Measurements from ENCODE around the gene LYPD6.
"Not testable (repeated sequence)": the region's sequence is repeated elsewhere in the genome, so short reads cannot be mapped to it uniquely, and the experiment has no call there.

LYPD6 gene

DNA sequence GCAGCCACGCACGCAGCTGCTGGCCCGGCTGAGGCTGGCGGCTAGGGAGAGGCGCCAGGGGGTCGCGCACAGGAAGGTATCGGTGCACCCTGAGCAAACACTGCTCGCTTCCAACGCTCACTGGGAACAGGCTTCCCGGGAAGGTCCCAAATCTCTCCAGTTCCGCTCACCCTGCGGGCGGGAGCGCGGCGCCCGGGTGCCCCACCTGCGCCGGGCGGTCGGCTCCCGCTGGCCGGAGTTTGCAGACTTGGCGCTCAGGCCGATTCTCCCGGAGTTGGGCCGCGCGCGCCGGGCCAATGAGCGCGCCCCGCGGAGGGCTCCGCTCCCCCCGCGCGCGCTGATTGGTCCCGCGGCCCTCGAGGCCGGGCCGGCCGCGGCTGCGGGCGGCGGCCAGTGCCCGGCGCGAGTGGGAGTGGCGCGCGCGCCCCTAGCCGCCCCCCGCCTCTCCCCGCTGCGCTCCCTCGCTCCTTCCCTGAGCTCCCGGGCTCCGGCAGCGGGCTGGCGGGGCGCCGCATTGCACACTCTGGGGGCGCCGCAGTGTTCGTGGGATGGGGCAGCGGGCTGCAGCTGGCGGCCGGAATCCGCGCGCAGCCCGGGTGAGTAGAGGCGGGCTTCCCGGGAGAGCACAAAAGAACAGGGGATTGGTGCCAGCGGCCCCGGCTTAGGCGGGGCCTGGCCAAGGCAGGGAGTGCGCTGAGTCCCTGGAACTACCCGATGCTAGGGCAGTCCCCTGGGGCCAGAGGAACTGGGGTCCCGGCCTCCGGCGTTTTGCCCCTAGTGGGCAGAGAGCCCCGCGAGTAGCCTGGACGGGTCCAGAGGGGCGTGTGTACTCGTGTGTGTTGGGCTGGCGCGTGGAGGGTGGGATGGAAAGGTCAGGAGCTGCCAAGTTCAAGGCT lies at the start of gene LYPD6:
Gene LYPD6 (plus strand): TSS at position 461 of the 896 bp plus-strand sequence. CDS start 107,122 bp downstream, outside the sequence.
- DNase-seq (ENCODE audit: low read depth in 2 of 2): no peak

DNA sequence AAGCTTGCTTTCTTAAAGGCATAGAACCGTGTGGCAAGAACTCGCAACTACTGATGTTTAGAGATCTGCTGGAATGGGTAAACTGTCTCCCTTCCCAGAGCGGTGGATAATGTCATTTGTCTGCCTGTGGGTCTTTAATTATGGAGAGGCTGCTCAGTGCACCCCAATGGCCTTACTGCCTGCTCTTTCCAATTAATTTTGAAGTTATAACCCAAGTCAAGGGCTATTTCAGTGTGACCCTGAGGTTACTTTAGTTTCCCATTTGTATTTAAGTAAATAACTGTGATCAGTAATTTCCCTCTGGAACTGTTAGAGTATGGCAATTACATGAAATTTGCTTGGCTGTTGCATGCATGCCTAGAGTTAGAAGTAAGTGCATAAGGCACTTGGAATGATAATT lies 48.9 kb upstream of the LYPD6 start:
- DNase-seq (ENCODE audit: low read depth in 2 of 2): no peak

DNA sequence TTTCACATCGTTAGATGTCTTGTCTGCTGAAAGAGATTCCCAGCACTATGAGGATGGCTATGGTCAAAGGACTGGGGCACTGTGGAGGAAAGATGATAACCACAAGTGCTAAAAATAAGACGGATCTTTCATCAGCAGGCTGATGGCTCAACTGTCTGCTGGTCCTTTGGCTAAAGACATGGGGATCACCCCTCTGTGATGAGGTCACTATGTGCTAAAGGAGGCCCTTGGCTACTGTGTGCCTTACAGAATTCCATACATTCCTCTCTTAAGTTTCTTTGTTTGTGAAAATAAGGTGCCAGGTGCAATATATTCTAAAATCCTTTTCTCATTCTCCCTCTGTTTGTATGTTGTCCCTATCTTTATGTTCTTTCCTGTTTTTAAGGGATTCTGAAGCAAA lies 39.7 kb upstream of the LYPD6 start:
- DNase-seq (ENCODE audit: low read depth in 2 of 2): no peak

- DNase-seq (ENCODE audit: low read depth in 2 of 2): no peak
Measured at GRCh38 chr2:149291881-149292280, 38.5 kb upstream of the LYPD6 start.

GRCh38 chr2:149296031-149296430 lies 34.4 kb upstream of the LYPD6 start:
- DNase-seq (ENCODE audit: low read depth in 2 of 2): no peak

- DNase-seq (ENCODE audit: low read depth in 2 of 2): no peak
Measured at GRCh38 chr2:149307014-149307413, 23.4 kb upstream of the LYPD6 start.

DNA sequence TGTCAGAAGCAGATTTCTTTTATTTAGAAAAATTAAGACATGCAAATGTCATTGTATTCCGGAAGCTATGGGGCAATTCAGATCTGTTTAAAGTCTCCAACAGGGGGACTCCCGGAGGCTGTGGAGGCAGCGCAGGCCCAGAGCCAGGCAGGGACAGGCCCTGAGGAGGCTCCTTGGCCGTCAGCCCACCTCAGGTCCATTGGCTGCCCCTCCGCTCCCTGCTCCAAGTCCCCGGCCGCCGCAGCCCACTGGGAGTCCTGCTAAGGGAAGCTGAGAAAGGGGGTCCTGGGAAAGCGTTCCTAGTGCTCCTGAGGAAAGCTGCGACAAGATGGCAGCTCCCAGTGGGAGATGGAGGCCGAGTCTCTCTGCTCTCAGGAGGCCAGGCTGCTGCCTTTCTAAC lies 20.0 kb upstream of the LYPD6 start:
- DNase-seq (ENCODE audit: low read depth in 2 of 2): no peak

DNA sequence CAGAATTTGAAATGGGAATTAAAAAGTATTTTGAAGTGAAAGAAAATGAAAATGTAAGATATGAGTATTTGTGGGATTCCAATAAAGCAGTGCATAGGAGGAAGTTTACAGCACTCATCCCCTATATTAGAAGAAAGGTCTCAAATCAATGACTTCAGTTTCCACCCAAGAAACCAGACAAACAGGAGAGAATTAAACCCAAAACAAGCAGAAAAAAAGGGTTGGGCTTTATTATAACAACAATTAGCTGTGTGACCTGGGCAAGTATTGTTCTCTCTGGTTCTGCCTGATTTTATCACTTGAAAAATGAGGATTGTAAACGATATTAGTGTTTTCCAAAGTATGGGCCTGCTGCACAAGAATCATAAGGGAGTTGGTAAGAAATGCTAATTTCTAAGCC lies 18.3 kb upstream of the LYPD6 start:
- no peak for DNase-seq (ENCODE audit: low read depth in 2 of 2)

GRCh38 chr2:149313512-149313972 lies 16.8 kb upstream of the LYPD6 start:
- DNase-seq (ENCODE audit: low read depth in 2 of 2): no peak

DNA sequence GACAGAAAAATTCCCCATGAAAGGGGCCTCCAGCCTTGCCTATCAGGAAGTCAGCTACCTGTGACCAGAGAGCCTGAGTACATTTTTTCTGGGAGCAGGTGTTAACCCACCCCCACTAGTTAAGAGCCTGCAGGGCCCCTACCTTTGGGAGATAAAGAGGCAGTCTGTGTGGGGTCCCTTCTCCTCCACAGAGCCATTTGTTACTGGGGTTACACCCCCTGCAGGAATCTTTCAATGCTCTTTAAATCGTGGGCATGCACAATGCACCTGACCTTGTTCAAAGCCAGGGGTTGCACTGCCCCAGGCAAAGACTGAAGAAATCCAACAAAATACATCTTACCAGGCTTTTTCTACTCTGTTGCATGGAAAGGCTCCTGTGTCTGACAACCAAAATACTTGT lies 15.7 kb upstream of the LYPD6 start:
- DNase-seq (ENCODE audit: low read depth in 2 of 2): no peak

DNA sequence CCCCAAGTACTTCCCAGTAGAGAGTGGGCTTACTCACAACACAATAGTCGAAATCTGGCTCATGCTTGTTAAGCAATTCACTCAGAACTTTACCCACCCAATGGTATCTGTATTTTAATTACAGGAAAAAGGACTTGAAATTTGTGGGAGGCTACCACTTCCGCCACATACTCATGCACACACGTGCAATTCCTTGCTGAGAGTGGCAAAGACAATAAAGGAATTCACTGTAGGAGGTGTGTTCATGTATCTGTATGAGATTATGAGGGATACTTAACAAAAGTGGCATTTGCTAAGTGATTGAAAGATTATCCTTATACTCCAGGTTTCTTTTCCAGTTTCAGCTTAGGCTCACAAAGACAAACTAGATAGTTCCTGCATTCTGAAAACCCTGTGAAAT lies 14.9 kb upstream of the LYPD6 start:
- DNase-seq (ENCODE audit: low read depth in 2 of 2): no peak

- not testable (repeated sequence) for DNase-seq (ENCODE audit: low read depth in 2 of 2)
Measured at GRCh38 chr2:149318566-149318965, 11.8 kb upstream of the LYPD6 start.

GRCh38 chr2:149320362-149320761 lies 10.0 kb upstream of the LYPD6 start:
- DNase-seq (ENCODE audit: low read depth in 2 of 2): no peak

DNA sequence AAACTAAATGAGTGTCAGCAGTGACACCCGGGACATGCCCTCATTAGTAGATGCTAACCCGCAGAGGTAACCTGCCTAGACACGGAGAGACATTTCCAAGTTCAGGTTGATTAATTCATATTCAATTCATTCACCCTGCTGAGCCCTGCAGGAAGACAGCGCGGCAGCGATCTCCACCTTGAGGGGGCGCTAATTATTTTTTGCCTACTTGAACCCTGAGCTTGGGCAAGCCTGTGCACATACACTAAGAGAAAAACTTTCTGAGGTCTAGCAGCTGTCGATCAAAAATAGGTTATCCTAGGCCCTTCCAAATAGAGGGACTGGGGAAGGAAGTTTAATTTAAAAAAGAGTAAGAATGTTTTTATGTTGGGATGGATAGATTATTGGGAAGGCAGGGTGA lies 1.3 kb upstream of the LYPD6 start:
- no peak for DNase-seq (ENCODE audit: low read depth in 2 of 2)

GRCh38 chr2:149329489-149330126 lies 779 bp upstream of the LYPD6 start:
- DNase-seq (ENCODE audit: low read depth in 2 of 2): no peak

DNA sequence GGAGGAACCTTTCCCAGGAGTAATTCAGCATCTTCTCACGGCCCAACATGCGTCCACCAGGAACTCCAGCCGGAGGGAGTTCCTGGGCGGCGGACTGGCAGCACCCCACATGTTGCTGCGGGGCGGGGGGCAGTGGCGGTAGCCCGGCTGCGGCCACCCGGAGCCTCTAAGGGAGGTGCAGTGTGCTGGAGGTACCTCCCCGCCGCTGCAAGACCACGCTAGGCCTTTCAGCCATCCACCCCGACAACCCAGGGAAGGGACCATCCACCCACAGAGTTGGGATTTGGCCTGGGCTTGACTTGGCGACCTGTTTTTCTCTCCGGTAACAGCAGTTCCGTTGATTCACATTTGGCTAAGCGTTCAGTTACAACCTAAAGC lies 625 bp downstream of the LYPD6 start:
- DNase-seq (ENCODE audit: low read depth in 2 of 2): no peak

DNA sequence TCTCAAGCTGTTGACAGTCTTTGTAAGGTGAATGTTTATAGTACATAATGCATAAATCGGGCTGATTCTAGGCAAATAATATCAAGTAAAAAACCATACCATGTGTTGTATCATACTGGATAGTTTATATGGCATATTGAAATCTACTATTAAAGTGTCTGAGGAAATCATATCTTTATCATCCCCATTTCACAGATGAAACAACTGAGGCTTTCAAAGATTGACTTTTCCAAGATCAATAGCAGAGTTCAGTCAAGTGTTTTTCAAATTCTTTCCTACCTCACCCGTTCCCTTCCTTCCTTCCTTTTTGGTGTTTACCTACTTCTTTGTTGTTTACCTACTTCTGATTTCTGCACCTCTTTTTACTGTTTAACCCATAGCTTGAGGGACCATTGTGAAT lies 2.0 kb downstream of the LYPD6 start:
- no peak for DNase-seq (ENCODE audit: low read depth in 2 of 2)

GRCh38 chr2:149333636-149334035 lies 3.2 kb downstream of the LYPD6 start:
- DNase-seq (ENCODE audit: low read depth in 2 of 2): no peak

GRCh38 chr2:149334156-149334555 lies 3.8 kb downstream of the LYPD6 start:
- no peak for DNase-seq (ENCODE audit: low read depth in 2 of 2)

GRCh38 chr2:149339324-149339723 lies 8.9 kb downstream of the LYPD6 start:
- no peak for DNase-seq (ENCODE audit: low read depth in 2 of 2)

- no peak for DNase-seq (ENCODE audit: low read depth in 2 of 2)
Measured at GRCh38 chr2:149342509-149342908, 12.1 kb downstream of the LYPD6 start.

- no peak for DNase-seq (ENCODE audit: low read depth in 2 of 2)
Measured at GRCh38 chr2:149344105-149344504, 13.7 kb downstream of the LYPD6 start.

GRCh38 chr2:149346272-149346671 lies 15.9 kb downstream of the LYPD6 start:
- no peak for DNase-seq (ENCODE audit: low read depth in 2 of 2)
